Measurements from ENCODE around the gene NRXN2. TPM values are rescaled to one million over a fixed set of nuclear protein-coding genes. Genes with fewer than 3 reads are reported as not detected.

NRXN2 gene
- total and polyA plus RNA-seq, 10 of the 15 experiments (the other 5 are each of a cell fraction or from before 2014, with no cell fraction given), result 0.03 to 1.4 (median 0.23) TPM

- TF ChIP-seq ZNF687 (IDR thresholded peaks at IDR 0.05) (no peak), ZNF274 (IDR thresholded peaks at IDR 0.05; ENCODE audit: insufficient read depth, insufficient read length) (no peak)
Measured at GRCh38 chr11:64755681-64756361, 32.8 kb upstream of the NRXN2 start (continued).

DNA sequence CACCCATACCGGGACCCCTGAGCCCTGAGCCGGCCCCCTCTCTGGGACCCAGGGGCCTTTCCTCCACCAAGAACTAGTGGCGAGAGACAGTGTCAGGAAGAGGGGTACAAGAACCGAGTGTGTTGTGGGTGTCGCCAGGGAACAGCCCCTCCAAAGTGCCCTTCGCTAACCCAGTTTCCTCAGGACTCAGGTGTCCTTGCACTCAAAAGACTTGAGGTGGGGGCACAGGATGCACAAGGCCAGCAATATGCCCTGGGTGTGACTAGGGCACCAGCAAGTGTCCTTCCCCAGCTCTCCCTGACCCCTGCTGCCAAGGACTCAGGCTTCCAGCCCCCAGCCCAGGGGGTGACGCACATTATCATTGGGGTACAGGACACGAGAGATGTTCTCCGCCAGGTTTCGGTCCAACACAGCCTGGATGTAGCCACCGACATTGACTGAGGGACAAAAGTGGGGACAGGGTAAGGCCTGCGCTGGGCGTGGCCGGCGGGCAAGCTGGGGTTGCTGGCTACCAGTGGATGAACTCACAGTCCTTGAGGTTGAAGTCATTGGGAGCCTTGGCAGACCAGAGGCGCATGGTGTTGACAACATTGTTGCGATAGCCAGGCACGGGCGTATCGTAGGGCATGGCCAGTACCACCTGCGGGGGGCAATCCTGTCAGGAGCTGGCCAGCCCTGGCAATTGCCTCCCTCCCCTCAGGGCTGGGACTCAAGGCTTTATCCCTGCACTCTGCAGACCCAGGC is 32.1 kb upstream of the NRXN2 start:
- no peak for ATAC-seq
- no peaks in the 10 kb centered on the region for H3K9me3 ChIP-seq (replicated peaks; ENCODE audit: control insufficient read depth, insufficient read depth, low read length)
- H3K4me3 ChIP-seq, result no peak overlapping the region
- CTCF ChIA-PET, result interaction anchor here (0.7 to 1.1 kb wide), 2 partner anchors 11 to 16 kb away, joined by 3 read pairs; partner anchors contain the start of gene RASGRP2
- WGBS (ENCODE audit: insufficient coverage, insufficient replicate concordance, low lambda C conversion rate, missing lambda C conversion rate), result 79% methylated on average over 21 of the region's 21 CpGs
- intact Hi-C loops (cut with micrococcal nuclease; ENCODE audit: unreplicated experiment) (no loop called here), in situ Hi-C loops (cut with MboI) (no loop called here)
- no peaks in the 10 kb centered on the region; a peak in 1 of 4 replicates for H3K36me3 ChIP-seq (ENCODE audit: control insufficient read depth in 2 of 2, insufficient read depth in 2 of 2, low read length in 1 of 2)
- no peak for FAIRE-seq
- SMC1A ChIA-PET (ENCODE audit: uncharacterized antibody, unreplicated experiment), result no interaction called here
- no peak overlapping the region for H3K4me2 ChIP-seq (ENCODE audit: control insufficient read depth, insufficient read depth)
- no peak overlapping the region for H2AFZ ChIP-seq (ENCODE audit: control insufficient read depth, low read depth, low read length)
- RAD21 ChIA-PET (ENCODE audit: unreplicated experiment), result interaction anchor here (0.5 kb wide), 1 partner anchor 272 kb away, joined by 3 read pairs; no protein-coding TSS in a partner anchor
- H3K27ac ChIP-seq (ENCODE audit: control insufficient read depth, insufficient read depth), result no peak overlapping the region
- H3K4me1 ChIP-seq (ENCODE audit: control insufficient read depth, insufficient read depth, low read length), result no peaks in the 10 kb centered on the region
- H3K79me2 ChIP-seq (ENCODE audit: control insufficient read depth, insufficient read depth, low read length), result no peaks in the 10 kb centered on the region
- no peaks in the 10 kb centered on the region for H4K20me1 ChIP-seq (ENCODE audit: control insufficient read depth, insufficient read depth)
- no peak overlapping the region for H3K9ac ChIP-seq (ENCODE audit: control insufficient read depth, insufficient read depth, low read length)
- POLR2A ChIA-PET, result no interaction called here
- BruUV-seq (replicated peaks), result no TSS peak
- no peaks in the 10 kb centered on the region for H3K27me3 ChIP-seq (replicated peaks in 1 of 2; ENCODE audit: control insufficient read depth in 2 of 2, insufficient read depth in 2 of 2, low read length in 1 of 2)
- no peak for DNase-seq (ENCODE audit: low read depth, low spot score)
- TF ChIP-seq ZZZ3 (IDR thresholded peaks at IDR 0.05; ENCODE audit: control insufficient read depth, insufficient read length, low read depth) (no peak), GATAD2B (conservative IDR thresholded peaks at IDR 0.05; ENCODE audit: low read depth) (no peak), ZNF274 (IDR thresholded peaks at IDR 0.05; ENCODE audit: insufficient read depth, insufficient read length) (no peak), ZNF687 (IDR thresholded peaks at IDR 0.05) (no peak), CREM (IDR thresholded peaks at IDR 0.05; ENCODE audit: low read depth) (no peak), PKNOX1 (IDR thresholded peaks at IDR 0.05) (no peak), SUPT20H (IDR thresholded peaks at IDR 0.05; ENCODE audit: borderline replicate concordance, control insufficient read depth, low read depth, low read length) (no peak), BCL3 (IDR thresholded peaks at IDR 0.05; ENCODE audit: borderline replicate concordance, insufficient read depth, low read depth, low read length, poor library complexity, severe bottlenecking) (no peak)
